Neuron (in vitro differentiated cells): ENCODE measurements around the gene GSG1L.
A peak's percentile ranks its signal among the peaks of the same experiment; 100 is the strongest.

Experiments used
- H2AFZ ChIP-seq: one replicate; pipeline ENCODE4 v1.6.1; 2013; ENCODE audit warnings: low read depth, mild to moderate bottlenecking, inconsistent platforms, low read length, moderate library complexity
- H3K27me3 ChIP-seq: one replicate; pipeline ENCODE4 v1.6.1; 2013; ENCODE audit warnings: low read length; ENCODE audit not compliant: insufficient read depth
- H3K36me3 ChIP-seq: one replicate; pipeline ENCODE4 v1.6.1; 2013; ENCODE audit warnings: low read length; ENCODE audit not compliant: insufficient read depth
- H3K4me1 ChIP-seq: one replicate; pipeline ENCODE4 v1.6.1; 2013; ENCODE audit warnings: low read length; ENCODE audit not compliant: insufficient read depth
- H3K4me3 ChIP-seq: 2 replicates; pipeline ENCODE4 v1.5.1; 2013; ENCODE audit warnings: mild to moderate bottlenecking, low read length, moderate library complexity
- H3K9me3 ChIP-seq: one replicate; pipeline ENCODE4 v1.6.1; 2013; ENCODE audit warnings: low read length

Gene GSG1L

GRCh38 chr16:28063591-28064061, at the start of gene GSG1L:
Gene GSG1L, minus strand, starts transcription at chr16:28063714. Its CDS starts 290 bp downstream, at chr16:28063424.
- Histone ChIP-seq H3K36me3 (no peaks in the 10 kb centered on the region), H2AFZ (no peak within 1 kb of the TSS), H3K4me3 (peak within 1 kb of the TSS; percentile 33), H3K4me1 (no peaks in the 10 kb centered on the region), H3K9me3 (no peaks in the 10 kb centered on the region), H3K27me3 (peaks cover 70% of the 10 kb centered on the region)

- Histone ChIP-seq H3K4me1 (no peaks in the 10 kb centered on the region), H2AFZ (no peak overlapping the region), H3K9me3 (no peaks in the 10 kb centered on the region), H3K27me3 (no peaks in the 10 kb centered on the region), H3K4me3 (no peak overlapping the region), H3K36me3 (peaks cover 86% of the 10 kb centered on the region)
Observed at GRCh38 chr16:28112908-28113307, 49.4 kb upstream of the GSG1L start.

- Histone ChIP-seq H3K27me3 (no peaks in the 10 kb centered on the region), H3K9me3 (no peaks in the 10 kb centered on the region), H2AFZ (no peak overlapping the region), H3K36me3 (peaks cover 89% of the 10 kb centered on the region), H3K4me3 (no peak overlapping the region), H3K4me1 (no peaks in the 10 kb centered on the region)
Observed at GRCh38 chr16:28110977-28111376, 47.5 kb upstream of the GSG1L start.

- H3K36me3 ChIP-seq = peaks cover 89% of the 10 kb centered on the region
- H3K9me3 ChIP-seq = no peaks in the 10 kb centered on the region
- H3K27me3 ChIP-seq = no peaks in the 10 kb centered on the region
- H2AFZ ChIP-seq = no peak overlapping the region
- no peak overlapping the region for H3K4me3 ChIP-seq
- no peaks in the 10 kb centered on the region for H3K4me1 ChIP-seq
Observed at GRCh38 chr16:28110479-28110878, 47.0 kb upstream of the GSG1L start.

GRCh38 chr16:28110074-28110473, 46.6 kb upstream of the GSG1L start:
- H3K9me3 ChIP-seq = no peaks in the 10 kb centered on the region
- no peak overlapping the region for H2AFZ ChIP-seq
- H3K4me1 ChIP-seq = no peaks in the 10 kb centered on the region
- H3K27me3 ChIP-seq = no peaks in the 10 kb centered on the region
- peaks cover 89% of the 10 kb centered on the region for H3K36me3 ChIP-seq
- no peak overlapping the region for H3K4me3 ChIP-seq

GRCh38 chr16:28108590-28109247, 45.2 kb upstream of the GSG1L start:
- peaks cover 91% of the 10 kb centered on the region for H3K36me3 ChIP-seq
- H2AFZ ChIP-seq = no peak overlapping the region

GRCh38 chr16:28107232-28107631, 43.7 kb upstream of the GSG1L start:
- Histone ChIP-seq H2AFZ (no peak overlapping the region), H3K4me3 (no peak overlapping the region), H3K27me3 (no peaks in the 10 kb centered on the region), H3K4me1 (no peaks in the 10 kb centered on the region), H3K9me3 (no peaks in the 10 kb centered on the region), H3K36me3 (peaks cover 90% of the 10 kb centered on the region)

More at GRCh38 chr16:28108590-28109247, 45.2 kb upstream of the GSG1L start:
- Histone ChIP-seq H3K4me3 (no peak overlapping the region), H3K27me3 (no peaks in the 10 kb centered on the region), H3K9me3 (no peaks in the 10 kb centered on the region), H3K4me1 (no peaks in the 10 kb centered on the region)

GRCh38 chr16:28106467-28107215, 43.1 kb upstream of the GSG1L start:
- Histone ChIP-seq H3K27me3 (no peaks in the 10 kb centered on the region), H3K9me3 (no peaks in the 10 kb centered on the region), H3K4me3 (no peak overlapping the region), H2AFZ (no peak overlapping the region), H3K4me1 (no peaks in the 10 kb centered on the region), H3K36me3 (peaks cover 90% of the 10 kb centered on the region)

- Histone ChIP-seq H3K4me3 (no peak overlapping the region), H2AFZ (no peak overlapping the region), H3K36me3 (peaks cover 92% of the 10 kb centered on the region), H3K9me3 (no peaks in the 10 kb centered on the region), H3K4me1 (no peaks in the 10 kb centered on the region), H3K27me3 (no peaks in the 10 kb centered on the region)
Observed at GRCh38 chr16:28105954-28106353, 42.4 kb upstream of the GSG1L start.

GRCh38 chr16:28105297-28105696, 41.8 kb upstream of the GSG1L start:
- peaks cover 93% of the 10 kb centered on the region for H3K36me3 ChIP-seq
- H3K9me3 ChIP-seq = no peaks in the 10 kb centered on the region
- H3K27me3 ChIP-seq = no peaks in the 10 kb centered on the region
- H2AFZ ChIP-seq = no peak overlapping the region
- H3K4me3 ChIP-seq = no peak overlapping the region
- no peaks in the 10 kb centered on the region for H3K4me1 ChIP-seq

GRCh38 chr16:28104404-28104803, 40.9 kb upstream of the GSG1L start:
- H3K27me3 ChIP-seq = no peaks in the 10 kb centered on the region
- H3K4me3 ChIP-seq = no peak overlapping the region
- H3K9me3 ChIP-seq = no peaks in the 10 kb centered on the region
- no peaks in the 10 kb centered on the region for H3K4me1 ChIP-seq
- no peak overlapping the region for H2AFZ ChIP-seq
- peaks cover 92% of the 10 kb centered on the region for H3K36me3 ChIP-seq

GRCh38 chr16:28103516-28104170, 40.1 kb upstream of the GSG1L start:
- H3K4me3 ChIP-seq = no peak overlapping the region
- no peaks in the 10 kb centered on the region for H3K4me1 ChIP-seq
- H3K36me3 ChIP-seq = peaks cover 92% of the 10 kb centered on the region
- no peaks in the 10 kb centered on the region for H3K27me3 ChIP-seq
- H3K9me3 ChIP-seq = no peaks in the 10 kb centered on the region
- H2AFZ ChIP-seq = no peak overlapping the region

GRCh38 chr16:28101533-28101890, 38.0 kb upstream of the GSG1L start:
- no peaks in the 10 kb centered on the region for H3K9me3 ChIP-seq
- H3K27me3 ChIP-seq = no peaks in the 10 kb centered on the region
- H2AFZ ChIP-seq = no peak overlapping the region
- H3K36me3 ChIP-seq = peaks cover 91% of the 10 kb centered on the region
- H3K4me1 ChIP-seq = no peaks in the 10 kb centered on the region
- H3K4me3 ChIP-seq = no peak overlapping the region
